ENCODE results near the gene FOXA1. TPM values are rescaled to one million over a fixed set of nuclear protein-coding genes. Genes with fewer than 3 reads are reported as not detected.

The FOXA1 gene
- total and polyA plus RNA-seq, 2 of the 4 experiments (the other 2 are of a cell fraction), result 0.18 to 0.31 TPM

DNA sequence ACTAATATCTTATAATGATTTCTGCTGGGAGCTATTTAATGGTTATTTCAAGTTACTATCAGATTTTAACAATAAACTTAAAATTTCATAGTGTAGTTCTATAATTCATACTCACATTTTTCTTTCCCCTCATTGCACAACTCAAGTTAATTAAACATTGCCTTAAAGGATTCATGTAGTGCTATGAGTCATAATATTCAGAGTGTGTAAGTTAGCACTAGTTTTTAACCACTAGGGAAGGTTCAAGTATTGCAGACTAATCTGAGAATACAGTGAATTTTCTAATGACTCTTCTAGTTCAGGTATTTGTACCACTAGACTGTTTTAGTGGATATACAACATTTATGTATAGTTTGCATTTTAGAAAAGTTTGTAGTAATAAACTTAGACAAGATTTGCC lies 49.9 kb downstream of the FOXA1 start:
- Histone ChIP-seq H4K5ac (ENCODE audit: low read depth, low read length) (no peak overlapping the region), H2AK5ac (ENCODE audit: low read depth, low read length) (no peak overlapping the region), H2BK15ac (ENCODE audit: low read depth, low read length) (no peak overlapping the region), H2AFZ (replicated peaks; ENCODE audit: low read length, poor library complexity) (no peak overlapping the region), H4K91ac (ENCODE audit: insufficient read depth, low read depth, low read length) (no peak overlapping the region), H2AK9ac (replicated peaks; ENCODE audit: low read depth, low read length, poor library complexity) (no peak overlapping the region), H3K36me3 (ENCODE audit: control insufficient read depth, insufficient read depth, low read length) (no peaks in the 10 kb centered on the region), H3K4me1 (ENCODE audit: control insufficient read depth, insufficient read depth, low read length) (peaks cover 2% of the 10 kb centered on the region; the same call in 1 of the 2 replicates), H4K8ac (ENCODE audit: low read depth in 2 of 2, low read length in 2 of 2) (no peak overlapping the region), H3K9ac (ENCODE audit: low read depth, low read length) (no peak overlapping the region), H3K23ac (ENCODE audit: low read depth, low read length) (no peak overlapping the region), H3K9me3 (ENCODE audit: control insufficient read depth, insufficient read depth, low read length) (no peaks in the 10 kb centered on the region), H3K4me3 (ENCODE audit: insufficient read depth, low read depth, low read length) (no peak overlapping the region), H2BK20ac (ENCODE audit: low read depth, low read length) (no peak overlapping the region), H3K4me2 (ENCODE audit: low read depth, low read length) (no peak overlapping the region), H3K9me1 (ENCODE audit: insufficient read depth, low read length) (peaks cover 3% of the 10 kb centered on the region; the same call in 1 of the 2 replicates), H3K18ac (ENCODE audit: low read depth, low read length) (no peak overlapping the region), H3K56ac (ENCODE audit: extremely low read depth, insufficient read depth, low read length) (no peak overlapping the region), H3K79me1 (ENCODE audit: low read depth in 1 of 2, low read length in 2 of 2) (no peaks in the 10 kb centered on the region), H3K27ac (ENCODE audit: insufficient read depth, low read length) (no peak overlapping the region), H2BK5ac (ENCODE audit: low read depth, low read length, poor library complexity, severe bottlenecking) (no peak overlapping the region), H3K4ac (ENCODE audit: low read depth, low read length) (no peak overlapping the region), H4K20me1 (ENCODE audit: insufficient read depth, low read length) (no peaks in the 10 kb centered on the region), H3K27me3 (ENCODE audit: control insufficient read depth, insufficient read depth, low read length) (no peaks in the 10 kb centered on the region), H2BK120ac (ENCODE audit: low read depth, low read length) (no peak overlapping the region), H3K14ac (replicated peaks; ENCODE audit: low read depth, low read length) (no peak overlapping the region)
- ATAC-seq (ENCODE audit: low read depth) (peak; percentile 24; the same call in 1 of the 2 replicates), DNase-seq (peak; percentile 8)
- dilution Hi-C loops (cut with HindIII; ENCODE audit: low sequenced_read_pairs, unreplicated experiment) (no loop called here), intact Hi-C loops (cut with micrococcal nuclease) (no loop called here), in situ Hi-C loops (cut with MboI; ENCODE audit: low sequenced_read_pairs) (no loop called here)
- BruUV-seq (replicated peaks), result no TSS peak
- TF ChIP-seq, protein P1, sequence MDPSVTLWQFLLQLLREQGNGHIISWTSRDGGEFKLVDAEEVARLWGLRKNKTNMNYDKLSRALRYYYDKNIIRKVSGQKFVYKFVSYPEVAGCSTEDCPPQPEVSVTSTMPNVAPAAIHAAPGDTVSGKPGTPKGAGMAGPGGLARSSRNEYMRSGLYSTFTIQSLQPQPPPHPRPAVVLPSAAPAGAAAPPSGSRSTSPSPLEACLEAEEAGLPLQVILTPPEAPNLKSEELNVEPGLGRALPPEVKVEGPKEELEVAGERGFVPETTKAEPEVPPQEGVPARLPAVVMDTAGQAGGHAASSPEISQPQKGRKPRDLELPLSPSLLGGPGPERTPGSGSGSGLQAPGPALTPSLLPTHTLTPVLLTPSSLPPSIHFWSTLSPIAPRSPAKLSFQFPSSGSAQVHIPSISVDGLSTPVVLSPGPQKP (IDR thresholded peaks at IDR 0.05; ENCODE audit: borderline replicate concordance, low read depth, low read length), result no peak
- TF ChIP-seq MAZ (IDR thresholded peaks at IDR 0.05; ENCODE audit: borderline replicate concordance, low read depth, low read length) (no peak), RFX5 (IDR thresholded peaks at IDR 0.05; ENCODE audit: low read depth, low read length) (no peak), POLR2A (IDR thresholded peaks at IDR 0.05; ENCODE audit: low read depth, low read length) (no peak), RCOR1 (IDR thresholded peaks at IDR 0.05; ENCODE audit: insufficient replicate concordance, low read length) (no peak), CHD1 (IDR thresholded peaks at IDR 0.05; ENCODE audit: low read depth, low read length) (no peak), MXI1 (IDR thresholded peaks at IDR 0.05; ENCODE audit: borderline replicate concordance, low read depth, low read length) (no peak), CEBPB (IDR thresholded peaks at IDR 0.05; ENCODE audit: low read depth, low read length) (peak; percentile 47; the same call in 1 of the 2 replicates), RAD21 (IDR thresholded peaks at IDR 0.05; ENCODE audit: low read length) (no peak), FOS (IDR thresholded peaks at IDR 0.05; ENCODE audit: low read depth, low read length) (peak; percentile 38; the same call in 1 of the 2 replicates)
- TF ChIP-seq, protein P2, sequence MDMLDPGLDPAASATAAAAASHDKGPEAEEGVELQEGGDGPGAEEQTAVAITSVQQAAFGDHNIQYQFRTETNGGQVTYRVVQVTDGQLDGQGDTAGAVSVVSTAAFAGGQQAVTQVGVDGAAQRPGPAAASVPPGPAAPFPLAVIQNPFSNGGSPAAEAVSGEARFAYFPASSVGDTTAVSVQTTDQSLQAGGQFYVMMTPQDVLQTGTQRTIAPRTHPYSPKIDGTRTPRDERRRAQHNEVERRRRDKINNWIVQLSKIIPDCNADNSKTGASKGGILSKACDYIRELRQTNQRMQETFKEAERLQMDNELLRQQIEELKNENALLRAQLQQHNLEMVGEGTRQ (IDR thresholded peaks at IDR 0.05; ENCODE audit: low read depth, low read length), result no peak
- TF ChIP-seq, protein P3, sequence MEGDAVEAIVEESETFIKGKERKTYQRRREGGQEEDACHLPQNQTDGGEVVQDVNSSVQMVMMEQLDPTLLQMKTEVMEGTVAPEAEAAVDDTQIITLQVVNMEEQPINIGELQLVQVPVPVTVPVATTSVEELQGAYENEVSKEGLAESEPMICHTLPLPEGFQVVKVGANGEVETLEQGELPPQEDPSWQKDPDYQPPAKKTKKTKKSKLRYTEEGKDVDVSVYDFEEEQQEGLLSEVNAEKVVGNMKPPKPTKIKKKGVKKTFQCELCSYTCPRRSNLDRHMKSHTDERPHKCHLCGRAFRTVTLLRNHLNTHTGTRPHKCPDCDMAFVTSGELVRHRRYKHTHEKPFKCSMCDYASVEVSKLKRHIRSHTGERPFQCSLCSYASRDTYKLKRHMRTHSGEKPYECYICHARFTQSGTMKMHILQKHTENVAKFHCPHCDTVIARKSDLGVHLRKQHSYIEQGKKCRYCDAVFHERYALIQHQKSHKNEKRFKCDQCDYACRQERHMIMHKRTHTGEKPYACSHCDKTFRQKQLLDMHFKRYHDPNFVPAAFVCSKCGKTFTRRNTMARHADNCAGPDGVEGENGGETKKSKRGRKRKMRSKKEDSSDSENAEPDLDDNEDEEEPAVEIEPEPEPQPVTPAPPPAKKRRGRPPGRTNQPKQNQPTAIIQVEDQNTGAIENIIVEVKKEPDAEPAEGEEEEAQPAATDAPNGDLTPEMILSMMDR (conservative IDR thresholded peaks at IDR 0.05; ENCODE audit: low read depth, low read length), result 0 out of 2 replicates have a peak, but pooled peaks have one; percentile 9
- POLR2A ChIA-PET (ENCODE audit: unreplicated experiment), result no interaction called here
- CTCF ChIA-PET, result interaction anchor here (1.2 kb wide), 1 partner anchor 37 kb away, joined by 4 read pairs; no protein-coding TSS in a partner anchor
